Stimulated activated CD8-positive, alpha-beta memory T cell treated with anti-CD3 and anti-CD28 coated beads, Interleukin-7, amount 100 ng/mL, for 24 hours (primary cell): ENCODE data around the gene MIAT.
"Not testable (repeated sequence)": the region's sequence is repeated elsewhere in the genome, so short reads cannot be mapped to it uniquely, and the experiment has no call there.

Source experiments
- DNase-seq: peaks from one replicate; pipeline ENCODE4 v3.0.0-alpha.2; 2020; ENCODE audit warnings: low read depth

Gene MIAT

DNA sequence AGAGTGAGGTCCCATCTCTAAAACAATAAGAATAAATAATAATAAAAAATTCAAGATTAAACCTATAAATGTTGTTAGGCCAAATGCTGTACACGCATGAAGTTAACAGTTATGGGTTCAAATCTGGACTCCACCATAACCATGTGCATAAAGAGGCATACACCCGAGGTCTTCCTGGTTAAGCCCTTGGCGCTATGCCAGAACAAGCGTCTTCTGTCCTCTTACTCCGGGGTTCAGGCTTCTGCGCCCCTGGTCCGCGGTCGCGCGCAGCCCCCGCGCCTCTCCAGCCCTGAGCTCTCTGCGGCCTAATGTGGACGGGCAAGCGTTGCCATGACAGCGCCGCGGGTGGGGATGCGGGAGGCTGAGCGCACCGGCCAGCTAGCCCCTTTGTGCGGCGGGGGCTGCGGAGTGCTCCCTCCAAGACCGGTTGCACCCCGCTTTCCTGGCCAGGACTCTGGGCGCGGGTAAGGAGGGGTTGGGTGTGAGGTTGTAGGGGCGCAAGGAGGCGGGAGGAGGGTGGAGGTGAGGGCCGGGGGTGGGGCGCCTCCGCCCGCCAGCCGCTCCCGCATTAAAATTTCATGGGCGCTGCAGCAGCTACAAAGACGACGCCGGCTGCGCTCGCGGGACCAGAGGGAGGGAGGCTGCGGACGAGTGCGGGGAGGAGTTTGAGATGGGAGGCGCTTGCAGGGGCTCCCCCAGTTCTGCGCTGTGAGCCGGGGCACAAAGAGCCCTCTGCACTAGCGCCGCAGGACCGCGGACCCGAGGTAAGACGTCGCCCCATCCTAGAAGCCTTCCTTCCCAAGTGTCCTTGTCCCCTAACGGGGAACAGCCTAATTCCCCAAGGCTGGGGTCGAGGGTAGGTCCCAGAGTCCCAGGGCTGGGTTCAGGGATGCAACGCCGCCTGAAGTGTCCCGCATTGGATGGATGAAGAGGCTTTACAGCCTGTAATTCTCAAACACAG is at the start of gene MIAT:
TSS of gene MIAT (plus strand) at position 698 of the 961 bp plus-strand sequence.
- DNase-seq = peak; percentile 45

DNA sequence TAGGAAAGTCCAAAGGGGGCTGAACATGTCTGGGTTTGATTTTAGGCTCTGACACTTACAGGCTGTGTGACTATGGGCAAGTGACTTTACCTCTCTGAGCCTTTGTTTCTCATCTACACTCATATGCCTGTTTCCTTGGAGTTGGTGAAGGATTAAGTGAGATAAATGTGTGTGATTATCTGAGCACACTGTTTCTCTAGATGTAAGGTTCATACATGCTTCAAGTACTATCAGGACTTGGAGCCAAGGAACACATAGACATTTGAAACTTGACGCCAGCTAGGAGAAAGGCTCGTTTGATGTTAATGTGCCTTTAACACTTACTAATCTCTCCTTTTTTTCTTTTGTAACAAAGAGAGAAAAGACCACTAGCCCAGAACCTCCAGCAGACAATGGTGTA is 49.3 kb upstream of the MIAT start:
- DNase-seq = no peak

DNA sequence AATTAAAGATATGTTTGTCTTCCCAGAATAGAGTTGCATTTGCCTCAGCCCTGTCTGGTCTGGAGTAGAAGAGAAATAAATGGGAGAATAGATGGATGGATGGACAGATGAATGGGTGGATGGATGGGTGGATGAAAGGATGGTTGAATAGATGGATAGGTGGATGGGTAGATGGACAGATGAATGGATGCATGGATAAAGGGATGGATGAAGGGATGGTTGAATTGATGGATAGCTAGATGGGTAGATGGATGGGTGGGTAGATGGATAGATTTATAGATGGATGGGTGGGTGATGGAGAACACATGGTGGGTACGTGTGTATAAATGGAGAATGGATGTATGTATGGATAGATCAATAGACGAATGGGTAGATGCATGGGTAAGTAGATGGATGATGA is 48.1 kb upstream of the MIAT start:
- no peak for DNase-seq

DNA sequence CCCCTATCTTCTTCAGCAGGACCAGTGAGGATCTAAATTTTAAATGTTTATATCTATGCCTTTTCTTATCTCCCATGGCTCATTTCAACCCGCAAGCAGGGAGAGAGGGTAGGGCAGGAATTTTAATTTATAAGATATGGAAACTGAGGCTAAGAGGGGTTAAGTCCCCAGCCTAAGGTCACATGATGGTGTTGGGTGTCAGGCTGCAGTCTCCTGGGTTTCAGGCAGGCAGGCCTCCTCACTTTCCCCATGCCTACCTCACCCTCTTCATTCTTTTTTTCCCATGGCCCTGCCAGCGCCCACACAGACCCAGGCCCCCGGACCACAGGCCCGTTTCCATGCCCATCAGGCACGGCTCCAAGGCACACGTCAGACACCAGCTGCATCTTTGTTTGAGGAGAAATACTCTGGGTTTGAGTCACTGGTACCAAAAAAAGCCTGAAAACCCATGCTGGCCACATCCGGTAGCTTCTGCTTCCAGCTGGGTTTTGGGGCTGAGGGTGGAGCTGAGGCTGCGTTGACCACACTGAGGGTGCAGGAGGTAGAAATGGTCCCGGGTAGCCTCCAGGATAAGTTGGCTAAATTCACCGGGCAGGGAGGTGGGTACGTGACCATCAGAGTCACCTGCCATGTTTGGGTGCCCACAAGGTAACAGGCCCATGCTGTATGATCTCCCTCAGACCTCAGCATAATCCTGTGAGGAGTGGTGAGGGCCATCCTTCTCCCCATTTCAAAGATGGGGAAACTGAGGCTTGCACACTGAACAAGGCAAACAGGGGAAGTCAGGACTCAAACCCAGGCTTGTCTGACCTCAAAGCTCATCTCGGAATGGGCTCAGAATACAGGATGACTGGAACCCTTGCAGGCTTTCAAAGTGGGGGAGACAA is 47.1 kb upstream of the MIAT start:
- DNase-seq = no peak

GRCh38 chr22:26610996-26611395 is 46.4 kb upstream of the MIAT start:
- DNase-seq = no peak

DNA sequence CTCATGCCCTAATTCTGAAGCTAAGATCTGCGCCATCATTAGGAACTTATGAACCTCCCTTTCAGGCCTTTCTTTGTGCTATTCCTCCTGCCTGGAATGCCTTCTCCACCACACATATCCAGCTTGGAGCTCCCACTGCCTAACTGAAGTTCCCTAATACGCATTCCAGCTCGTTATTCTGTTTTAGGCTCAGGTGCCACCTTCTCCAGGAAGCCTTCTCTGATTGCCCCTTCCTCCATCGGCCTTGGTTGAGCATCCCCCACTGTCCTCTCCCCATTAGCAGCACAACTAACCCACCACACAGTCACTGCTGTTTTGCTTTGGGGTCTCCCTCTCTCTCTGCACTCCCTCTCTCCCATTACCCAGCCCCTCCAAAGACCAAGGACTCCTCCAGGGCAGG is 44.7 kb upstream of the MIAT start:
- no peak for DNase-seq

GRCh38 chr22:26613753-26614152 is 43.6 kb upstream of the MIAT start:
- DNase-seq = not testable (repeated sequence)

GRCh38 chr22:26614322-26614721 is 43.1 kb upstream of the MIAT start:
- no peak for DNase-seq

DNA sequence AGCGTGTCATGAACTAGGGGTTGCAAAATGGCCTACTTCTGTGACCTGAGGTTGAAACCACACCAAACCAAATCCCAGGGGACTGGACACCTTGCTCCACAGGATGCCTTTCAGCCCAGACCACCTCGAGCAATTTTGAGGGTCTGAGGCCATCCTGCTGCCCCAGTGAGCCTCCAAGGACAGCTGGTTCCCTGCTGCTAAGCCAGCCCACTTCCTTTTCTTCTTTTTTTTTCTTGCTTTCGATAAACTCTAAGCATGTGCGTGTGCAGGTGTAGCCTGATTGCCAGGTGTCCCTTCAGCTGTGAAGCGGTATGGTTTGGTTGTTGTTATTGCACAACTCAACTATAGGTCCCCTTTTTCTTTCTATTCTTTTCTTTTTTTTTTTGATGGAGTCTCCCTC is 42.2 kb upstream of the MIAT start:
- no peak for DNase-seq

- DNase-seq = no peak
Observed at GRCh38 chr22:26615830-26616435, 41.5 kb upstream of the MIAT start.

GRCh38 chr22:26616650-26617049 is 40.7 kb upstream of the MIAT start:
- no peak for DNase-seq

GRCh38 chr22:26617271-26618199 is 39.9 kb upstream of the MIAT start, which contains the start of gene CRYBB1:
Gene CRYBB1 (minus strand): TSS chr22:26618027. CDS start chr22:26616319, 1,708 bp downstream.
- DNase-seq = no peak

DNA sequence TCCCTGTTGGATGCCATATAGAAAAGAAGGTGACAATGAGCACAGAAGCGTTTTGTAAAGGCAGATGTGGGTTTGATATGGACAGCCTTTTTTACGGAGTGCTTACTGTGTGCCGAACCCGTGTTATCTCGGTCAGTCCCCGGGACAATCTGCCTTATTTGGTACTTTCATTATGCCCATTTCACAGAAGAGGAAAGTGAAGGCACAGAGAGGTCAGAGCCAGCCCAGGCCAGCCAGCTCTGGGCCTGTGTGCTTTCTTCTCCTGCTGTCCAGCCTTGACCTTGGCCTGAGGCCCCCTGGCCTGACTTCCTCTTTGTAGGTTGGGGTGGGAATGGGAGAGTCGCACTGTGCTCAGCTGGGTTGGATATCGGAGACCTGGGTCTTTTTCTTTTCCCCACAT is 38.9 kb upstream of the MIAT start:
- DNase-seq = no peak

DNA sequence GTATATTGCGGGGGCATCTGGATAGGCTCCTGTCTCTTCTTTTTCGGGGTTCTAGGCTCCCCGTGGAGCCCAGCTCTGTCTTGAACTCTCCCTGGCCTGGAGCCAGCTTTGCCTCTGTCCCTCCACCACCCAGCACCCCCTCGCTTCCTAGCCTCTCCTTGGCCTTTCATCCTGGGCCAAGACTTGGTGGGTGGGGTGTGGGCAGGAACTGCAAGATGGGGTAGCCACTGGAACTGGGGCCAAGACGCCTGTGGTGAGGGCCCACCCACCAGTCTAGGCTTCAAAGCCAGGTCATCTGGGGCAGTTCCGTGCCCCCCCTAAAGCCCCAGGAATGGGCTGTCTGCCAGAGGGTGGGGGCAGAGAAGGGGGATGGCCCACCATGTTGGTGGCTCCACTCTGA is 37.9 kb upstream of the MIAT start:
- DNase-seq = no peak

- no peak for DNase-seq
Observed at GRCh38 chr22:26620197-26620596, 37.2 kb upstream of the MIAT start.

GRCh38 chr22:26621663-26622062 is 35.7 kb upstream of the MIAT start, which contains the start of gene CRYBA4:
Gene CRYBA4 (plus strand): TSS chr22:26621963. CDS start chr22:26622597, 634 bp downstream.
- DNase-seq = no peak

DNA sequence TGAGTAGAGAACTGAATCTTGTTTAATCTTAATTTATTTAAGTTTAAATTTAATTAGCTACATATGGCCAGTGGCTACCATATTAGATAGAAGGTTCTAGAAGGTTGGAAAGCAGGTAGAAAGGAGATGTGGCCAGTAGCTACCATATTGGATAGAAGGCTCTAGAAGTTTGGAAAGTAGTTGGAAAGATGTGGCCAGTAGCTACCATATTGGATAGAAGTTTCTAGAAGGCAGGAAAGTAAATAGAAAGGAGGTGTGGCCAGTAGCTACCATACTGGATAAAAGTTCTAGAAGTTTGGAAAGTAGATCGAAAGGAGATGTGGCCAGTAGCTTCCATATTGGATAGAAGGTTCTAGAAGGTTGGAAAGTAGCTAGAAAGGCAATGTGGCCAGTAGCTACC is 33.4 kb upstream of the MIAT start:
- DNase-seq = no peak

- no peak for DNase-seq
Observed at GRCh38 chr22:26624803-26625202, 32.6 kb upstream of the MIAT start.

- DNase-seq = no peak
Observed at GRCh38 chr22:26629988-26630761, 27.2 kb upstream of the MIAT start.

DNA sequence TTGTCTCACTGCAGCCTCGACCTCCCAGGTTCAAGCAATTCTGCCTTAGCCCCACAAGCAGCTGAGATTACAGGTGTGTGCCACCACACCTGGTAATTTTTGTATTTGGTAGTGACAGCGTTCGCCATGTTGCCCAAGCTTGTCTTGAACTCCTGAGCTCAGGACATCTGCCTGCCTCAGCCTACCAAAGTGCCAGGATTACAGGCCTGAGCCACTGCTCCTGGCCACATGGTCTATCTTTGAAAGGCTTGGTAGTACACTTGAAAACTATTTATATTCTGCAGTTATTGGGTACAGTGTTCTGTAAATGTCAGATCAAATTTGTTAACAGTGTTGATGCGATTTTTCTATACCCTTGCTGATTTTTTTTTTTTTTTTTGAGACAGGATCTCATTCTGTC is 26.1 kb upstream of the MIAT start:
- no peak for DNase-seq
